GM23338 (cell line): ENCODE results near the gene PIBF1.
"Not testable (repeated sequence)": the region's sequence is repeated elsewhere in the genome, so short reads cannot be mapped to it uniquely, and the experiment has no call there.

ENCODE experiments used
- CREB1 ChIP-seq: fragments of 250-450 bp; sonication (Bioruptor Pico); IDR thresholded peaks from 2 replicates; pipeline ENCODE4 v1.5.0; 2020; ENCODE audit warnings: low read depth, mild to moderate bottlenecking, moderate library complexity
- ETS1 ChIP-seq: IDR thresholded peaks from 2 replicates; pipeline ENCODE4 v1.6.1; 2016; ENCODE audit warnings: antibody characterized with exemption
- EZH2 ChIP-seq: fragments of 200-600 bp; sonication (generic); IDR thresholded peaks from one replicate; pipeline ENCODE4 v1.8.0; 2017; ENCODE audit warnings: antibody characterized with exemption, mild to moderate bottlenecking, low read depth; ENCODE audit not compliant: unreplicated experiment
- EZH2phosphoT487 ChIP-seq: fragments of 200-600 bp; sonication (generic); IDR thresholded peaks from one replicate; pipeline ENCODE4 v1.8.1; 2018; ENCODE audit warnings: antibody characterized with exemption; ENCODE audit not compliant: unreplicated experiment
- JUNB ChIP-seq: IDR thresholded peaks from one replicate; pipeline ENCODE4 v1.6.1; 2016; ENCODE audit warnings: antibody characterized with exemption; ENCODE audit not compliant: unreplicated experiment
- NANOG ChIP-seq: IDR thresholded peaks from 2 replicates; pipeline ENCODE4 v1.6.1; 2016; ENCODE audit warnings: antibody characterized with exemption, borderline replicate concordance
- POLR2AphosphoS5 ChIP-seq: IDR thresholded peaks from 2 replicates; pipeline ENCODE4 v1.6.1; 2016; ENCODE audit warnings: antibody characterized with exemption, low read depth
- ZNF462 ChIP-seq: fragments of 250-450 bp; sonication (Bioruptor Pico); IDR thresholded peaks from 2 replicates; pipeline ENCODE4 v1.5.0; 2020; ENCODE audit warnings: mild to moderate bottlenecking, moderate library complexity
- TF ChIP-seq, protein P1 (sequence below), 2 experiments: fragments of 200-600 bp in 1 of 2; sonication (generic) in 1 of 2; conservative IDR thresholded peaks; 2 replicates each; pipeline versions ENCODE4 v1.5.1 to v1.6.1; 2016 to 2017; ENCODE audit warnings: antibody characterized with exemption in 2 of 2, low read depth in 2 of 2, mild to moderate bottlenecking in 2 of 2, moderate library complexity in 1 of 2
- TF ChIP-seq, protein P2 (sequence below): IDR thresholded peaks from one replicate; pipeline ENCODE4 v1.6.1; 2018; ENCODE audit warnings: antibody characterized with exemption; ENCODE audit not compliant: unreplicated experiment

DNA sequence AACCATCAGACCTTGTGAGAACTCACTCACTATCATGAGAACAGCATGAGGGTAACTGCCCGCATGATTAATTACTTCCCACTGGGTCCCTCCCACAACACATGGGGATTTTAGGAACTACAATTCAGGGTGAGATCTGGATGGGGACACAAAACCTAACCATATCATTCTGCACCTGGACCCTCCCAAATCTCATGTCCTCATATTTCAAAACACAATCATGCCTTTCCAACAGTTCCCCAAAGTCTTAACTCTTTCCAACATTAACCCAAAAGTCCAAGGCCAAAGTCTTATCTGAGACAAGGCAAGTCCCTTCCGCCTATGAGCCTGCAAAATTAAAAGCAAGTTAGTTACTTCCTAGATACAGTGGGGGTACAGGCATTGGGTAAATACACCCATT is 164.3 kb downstream of the PIBF1 start:
- not testable (repeated sequence) for TF ChIP-seq POLR2AphosphoS5; JUNB; EZH2; EZH2phosphoT487; CREB1; NANOG; ETS1; ZNF462 (CRISPR knock-in tag)
- TF ChIP-seq, protein P1, sequence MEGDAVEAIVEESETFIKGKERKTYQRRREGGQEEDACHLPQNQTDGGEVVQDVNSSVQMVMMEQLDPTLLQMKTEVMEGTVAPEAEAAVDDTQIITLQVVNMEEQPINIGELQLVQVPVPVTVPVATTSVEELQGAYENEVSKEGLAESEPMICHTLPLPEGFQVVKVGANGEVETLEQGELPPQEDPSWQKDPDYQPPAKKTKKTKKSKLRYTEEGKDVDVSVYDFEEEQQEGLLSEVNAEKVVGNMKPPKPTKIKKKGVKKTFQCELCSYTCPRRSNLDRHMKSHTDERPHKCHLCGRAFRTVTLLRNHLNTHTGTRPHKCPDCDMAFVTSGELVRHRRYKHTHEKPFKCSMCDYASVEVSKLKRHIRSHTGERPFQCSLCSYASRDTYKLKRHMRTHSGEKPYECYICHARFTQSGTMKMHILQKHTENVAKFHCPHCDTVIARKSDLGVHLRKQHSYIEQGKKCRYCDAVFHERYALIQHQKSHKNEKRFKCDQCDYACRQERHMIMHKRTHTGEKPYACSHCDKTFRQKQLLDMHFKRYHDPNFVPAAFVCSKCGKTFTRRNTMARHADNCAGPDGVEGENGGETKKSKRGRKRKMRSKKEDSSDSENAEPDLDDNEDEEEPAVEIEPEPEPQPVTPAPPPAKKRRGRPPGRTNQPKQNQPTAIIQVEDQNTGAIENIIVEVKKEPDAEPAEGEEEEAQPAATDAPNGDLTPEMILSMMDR (conservative IDR thresholded peaks at IDR 0.05; ENCODE audit: low read depth in 2 of 2): not testable (repeated sequence)
- TF ChIP-seq, protein P2, sequence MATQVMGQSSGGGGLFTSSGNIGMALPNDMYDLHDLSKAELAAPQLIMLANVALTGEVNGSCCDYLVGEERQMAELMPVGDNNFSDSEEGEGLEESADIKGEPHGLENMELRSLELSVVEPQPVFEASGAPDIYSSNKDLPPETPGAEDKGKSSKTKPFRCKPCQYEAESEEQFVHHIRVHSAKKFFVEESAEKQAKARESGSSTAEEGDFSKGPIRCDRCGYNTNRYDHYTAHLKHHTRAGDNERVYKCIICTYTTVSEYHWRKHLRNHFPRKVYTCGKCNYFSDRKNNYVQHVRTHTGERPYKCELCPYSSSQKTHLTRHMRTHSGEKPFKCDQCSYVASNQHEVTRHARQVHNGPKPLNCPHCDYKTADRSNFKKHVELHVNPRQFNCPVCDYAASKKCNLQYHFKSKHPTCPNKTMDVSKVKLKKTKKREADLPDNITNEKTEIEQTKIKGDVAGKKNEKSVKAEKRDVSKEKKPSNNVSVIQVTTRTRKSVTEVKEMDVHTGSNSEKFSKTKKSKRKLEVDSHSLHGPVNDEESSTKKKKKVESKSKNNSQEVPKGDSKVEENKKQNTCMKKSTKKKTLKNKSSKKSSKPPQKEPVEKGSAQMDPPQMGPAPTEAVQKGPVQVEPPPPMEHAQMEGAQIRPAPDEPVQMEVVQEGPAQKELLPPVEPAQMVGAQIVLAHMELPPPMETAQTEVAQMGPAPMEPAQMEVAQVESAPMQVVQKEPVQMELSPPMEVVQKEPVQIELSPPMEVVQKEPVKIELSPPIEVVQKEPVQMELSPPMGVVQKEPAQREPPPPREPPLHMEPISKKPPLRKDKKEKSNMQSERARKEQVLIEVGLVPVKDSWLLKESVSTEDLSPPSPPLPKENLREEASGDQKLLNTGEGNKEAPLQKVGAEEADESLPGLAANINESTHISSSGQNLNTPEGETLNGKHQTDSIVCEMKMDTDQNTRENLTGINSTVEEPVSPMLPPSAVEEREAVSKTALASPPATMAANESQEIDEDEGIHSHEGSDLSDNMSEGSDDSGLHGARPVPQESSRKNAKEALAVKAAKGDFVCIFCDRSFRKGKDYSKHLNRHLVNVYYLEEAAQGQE: not testable (repeated sequence)
